ENCODE data around the gene CFAP46.
"Not testable (repeated sequence)": the region's sequence is repeated elsewhere in the genome, so short reads cannot be mapped to it uniquely, and the experiment has no call there.

The CFAP46 gene

DNA sequence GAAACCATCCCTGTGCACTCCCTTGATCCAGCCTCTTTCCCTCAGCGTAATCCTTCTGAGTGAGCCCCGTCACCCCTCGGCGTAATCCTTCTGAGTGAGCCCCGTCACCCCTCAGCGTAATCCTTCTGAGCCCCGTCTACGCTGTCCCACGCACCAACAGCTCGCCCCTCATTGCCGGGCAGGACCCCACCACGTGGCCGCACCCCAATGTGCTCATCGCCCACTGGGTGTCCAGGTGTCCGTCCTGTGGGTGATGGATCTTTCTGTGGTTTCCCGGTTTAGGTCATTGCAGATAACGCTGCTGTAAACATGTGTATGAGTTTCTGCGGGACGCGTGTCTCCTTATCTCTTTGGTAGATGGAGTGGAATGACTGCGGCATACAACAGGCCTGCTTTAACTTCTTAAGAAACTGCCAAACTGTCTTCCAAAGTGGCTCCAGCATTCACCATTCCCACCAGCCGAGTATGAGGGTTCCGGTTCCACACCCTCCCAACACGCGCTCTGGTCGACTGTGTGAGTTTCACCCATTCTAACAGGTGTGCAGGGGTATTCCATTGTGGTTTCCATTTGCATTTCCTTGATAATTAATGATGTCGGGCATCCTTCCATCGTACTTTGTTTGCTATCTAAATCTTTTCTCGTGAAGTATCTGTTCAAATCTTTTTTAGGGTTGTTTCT lies 114.4 kb downstream of the CFAP46 start:
- DNase-seq (ENCODE audit: low read depth, low spot score) = no peak

DNA sequence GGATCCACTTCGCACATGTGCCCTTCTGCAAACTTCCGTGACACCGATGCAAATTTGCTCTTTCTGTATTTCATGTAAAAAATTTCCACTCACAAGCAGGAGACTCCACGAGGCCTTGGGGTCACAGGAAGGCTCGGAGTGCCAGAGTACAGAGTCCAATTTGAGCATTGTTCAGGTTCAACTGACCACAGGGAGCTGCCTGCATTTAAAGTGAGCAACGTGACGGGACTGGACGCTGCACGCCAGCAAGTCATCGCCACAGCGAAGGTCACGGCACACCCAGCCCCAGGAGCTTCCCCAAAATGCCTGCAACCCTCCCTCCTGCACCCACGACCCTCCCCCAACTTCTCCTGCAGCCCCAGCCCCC lies 115.0 kb downstream of the CFAP46 start:
- no peak for DNase-seq (ENCODE audit: low read depth, low spot score)

DNA sequence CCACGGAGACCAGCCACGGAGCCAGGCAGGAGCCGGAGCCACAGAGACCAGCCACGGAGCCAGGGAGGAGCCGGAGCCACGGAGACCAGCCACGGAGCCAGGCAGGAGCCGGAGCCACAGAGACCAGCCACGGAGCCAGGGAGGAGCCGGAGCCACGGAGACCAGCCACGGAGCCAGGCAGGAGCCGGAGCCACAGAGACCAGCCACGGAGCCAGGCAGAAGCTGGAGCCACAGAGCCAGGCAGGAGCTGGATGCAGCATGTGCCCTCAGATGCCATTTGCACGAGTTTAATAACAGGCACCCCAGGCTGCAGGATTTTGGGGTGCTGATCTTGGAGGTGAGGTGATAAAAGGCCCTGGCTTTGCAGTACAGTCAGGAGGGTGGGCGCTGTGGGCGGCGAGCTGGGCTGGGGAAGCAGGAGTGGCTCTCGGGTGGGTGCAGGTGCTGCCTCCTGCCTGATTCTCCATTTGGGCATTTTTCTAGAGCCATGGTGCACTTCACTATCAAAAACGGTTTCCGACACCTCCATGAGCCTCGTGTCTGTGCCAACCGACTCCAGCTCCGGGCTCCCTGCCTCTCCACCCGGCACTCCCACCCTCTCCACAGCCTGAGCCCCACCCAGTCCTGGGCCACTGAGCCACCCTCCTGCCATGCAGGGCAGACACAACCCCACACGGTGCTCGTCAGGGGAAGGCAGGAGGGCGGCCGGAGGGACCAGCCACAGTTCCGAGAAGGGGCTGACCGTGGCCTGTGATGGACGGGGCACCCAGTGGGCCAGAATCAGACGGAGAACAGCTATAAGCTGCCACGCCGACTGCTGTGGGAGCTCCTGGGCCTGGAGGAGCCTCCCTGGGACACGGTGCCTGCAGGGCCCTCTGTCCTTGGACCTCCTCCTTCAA lies 115.6 kb downstream of the CFAP46 start:
- DNase-seq (ENCODE audit: low read depth, low spot score) = no peak

DNA sequence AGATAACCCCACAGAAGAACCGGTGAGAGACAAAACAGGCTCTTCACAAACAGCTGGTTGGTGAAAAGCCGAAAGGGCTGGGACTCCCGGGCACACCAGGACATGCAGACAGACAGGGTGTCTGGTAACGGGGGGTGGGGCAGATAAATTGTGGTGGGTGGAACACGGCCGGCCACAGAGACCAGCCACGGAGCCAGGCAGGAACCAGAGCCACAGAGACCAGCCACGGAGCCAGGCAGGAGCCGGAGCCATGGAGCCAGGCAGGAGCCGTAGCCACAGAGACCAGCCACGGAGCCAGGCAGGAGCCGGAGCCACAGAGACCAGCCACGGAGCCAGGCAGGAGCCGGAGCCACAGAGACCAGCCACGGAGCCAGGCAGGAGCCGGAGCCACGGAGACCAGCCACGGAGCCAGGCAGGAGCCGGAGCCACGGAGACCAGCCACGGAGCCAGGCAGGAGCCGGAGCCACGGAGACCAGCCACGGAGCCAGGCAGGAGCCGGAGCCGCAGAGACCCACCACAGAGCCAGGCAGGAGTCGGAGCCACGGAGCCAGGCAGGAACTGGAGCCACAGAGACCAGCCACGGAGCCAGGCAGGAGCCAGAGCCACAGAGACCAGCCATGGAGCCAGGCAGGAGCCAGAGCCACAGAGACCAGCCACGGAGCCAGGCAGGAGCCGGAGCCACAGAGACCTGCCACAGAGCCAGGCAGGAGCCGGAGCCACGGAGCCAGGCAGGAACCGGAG lies 116.4 kb downstream of the CFAP46 start:
- DNase-seq (ENCODE audit: low read depth, low spot score) = not testable (repeated sequence)

DNA sequence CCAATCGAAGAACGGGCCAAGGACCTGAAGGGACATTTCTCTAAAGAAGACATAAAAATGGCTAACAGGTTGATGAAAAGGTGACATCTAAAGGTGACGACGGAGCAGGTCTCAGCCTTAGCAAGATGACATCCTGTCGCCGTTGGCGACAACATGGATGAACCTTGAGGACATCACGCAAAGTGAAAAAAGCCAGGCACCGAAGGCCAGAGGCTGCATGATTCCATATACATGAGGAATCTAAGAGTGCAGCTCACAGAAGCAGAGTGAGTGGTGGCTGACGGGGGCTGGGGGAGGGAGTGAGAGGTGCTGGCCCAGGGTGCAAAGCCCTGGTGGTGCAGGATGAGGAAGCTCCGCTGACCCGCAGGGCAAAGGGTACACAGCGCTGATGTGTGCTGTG lies 122.3 kb downstream of the CFAP46 start:
- no peak for DNase-seq (ENCODE audit: low read depth, low spot score)

DNA sequence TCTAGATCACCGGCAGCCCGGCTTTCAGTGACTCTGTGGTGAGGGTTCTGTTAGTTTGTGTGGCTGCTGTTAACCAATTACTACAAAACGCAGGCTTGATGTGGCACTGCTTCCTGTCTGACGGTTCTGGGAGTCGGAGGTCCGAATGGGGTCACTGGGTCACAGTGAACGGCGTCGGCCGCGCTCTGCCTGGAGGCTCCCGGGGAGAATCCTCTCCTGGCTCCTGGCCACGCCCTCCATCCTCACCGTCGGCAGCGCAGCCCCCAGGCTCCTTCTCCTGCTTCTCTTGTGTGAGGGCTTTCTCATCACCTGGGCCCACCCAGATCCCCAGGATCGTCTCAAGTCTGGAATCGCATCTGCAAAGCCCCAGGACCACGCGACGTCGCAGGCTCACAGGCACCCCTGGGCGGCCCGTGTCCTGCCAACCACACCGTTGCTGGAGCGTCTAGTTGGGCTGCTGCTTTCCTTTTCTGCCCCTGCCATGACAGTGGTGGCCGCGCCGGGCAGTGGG lies 124.6 kb downstream of the CFAP46 start:
- DNase-seq (ENCODE audit: low read depth, low spot score) = no peak

DNA sequence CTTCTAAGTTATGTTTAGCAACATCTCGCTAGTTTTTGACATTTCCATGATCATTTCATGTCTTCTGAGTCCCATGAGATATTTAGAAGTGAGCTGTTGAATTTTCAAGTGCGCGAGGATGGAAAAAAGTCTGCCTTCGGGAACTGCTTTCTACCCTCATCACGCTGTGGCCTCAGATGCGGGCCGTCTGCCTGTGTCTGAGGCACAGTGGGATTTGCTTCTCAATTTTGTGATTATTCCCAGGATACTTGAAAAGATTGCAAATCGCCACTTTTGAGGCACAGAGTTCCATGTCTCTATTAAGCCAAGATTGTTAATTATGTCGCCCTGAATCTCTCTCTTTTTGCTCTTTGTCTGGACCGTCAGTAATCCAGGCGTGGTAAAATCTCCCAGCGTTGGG lies 125.7 kb downstream of the CFAP46 start:
- DNase-seq (ENCODE audit: low read depth, low spot score) = no peak

DNA sequence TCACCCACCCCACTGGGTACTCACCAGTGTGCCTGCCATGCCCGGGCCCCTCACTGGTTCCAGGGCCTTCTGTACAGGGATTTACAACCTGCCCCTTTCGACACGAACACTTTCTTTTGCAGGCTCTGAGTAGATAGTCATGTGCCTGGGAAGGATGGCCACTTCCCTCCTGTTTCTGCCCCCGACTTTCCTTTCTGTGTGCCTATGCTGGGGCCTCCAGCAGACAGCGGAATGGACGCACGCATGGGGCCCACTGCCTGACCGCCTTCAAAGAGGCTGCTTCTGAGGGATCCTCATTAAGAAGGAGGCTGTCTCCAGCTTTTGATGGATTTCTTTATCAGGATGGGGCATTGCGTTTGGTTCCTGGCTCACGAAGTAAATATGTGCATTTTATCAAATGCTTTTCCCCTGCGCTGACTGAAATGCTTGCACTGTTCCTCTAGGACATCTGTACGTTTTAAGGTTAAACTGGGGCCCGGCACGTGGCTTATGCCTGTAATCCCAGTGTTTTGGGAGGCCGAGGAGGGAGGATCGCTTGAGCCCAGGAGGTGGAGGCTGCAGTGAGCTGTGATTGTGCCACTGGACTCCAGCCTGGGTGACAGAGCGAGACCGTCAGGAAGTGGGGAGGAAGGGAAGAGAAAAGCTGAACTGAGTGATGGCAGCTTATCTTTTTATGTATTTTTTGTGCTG lies 127.1 kb downstream of the CFAP46 start:
- no peak for DNase-seq (ENCODE audit: low read depth, low spot score)

DNA sequence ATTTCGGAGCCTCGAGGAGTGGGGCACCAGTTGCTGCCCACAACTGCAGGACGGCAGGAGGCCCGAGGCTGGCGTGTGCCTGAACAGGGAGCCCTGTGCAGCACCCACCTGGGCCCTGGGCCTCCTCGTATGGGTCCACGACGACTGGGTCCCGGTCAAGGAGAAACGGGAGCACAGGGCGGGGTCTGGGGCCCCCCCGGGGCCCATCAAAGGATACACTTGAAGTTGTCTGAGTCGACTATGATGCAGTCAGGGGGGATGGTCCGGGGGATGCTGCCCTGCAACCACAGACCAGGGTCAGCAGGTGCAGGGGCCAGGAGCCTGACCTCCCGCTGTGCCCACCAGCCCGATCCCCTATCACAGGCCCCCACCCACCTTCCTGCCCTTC lies 127.9 kb downstream of the CFAP46 start:
- no peak for DNase-seq (ENCODE audit: low read depth, low spot score)

DNA sequence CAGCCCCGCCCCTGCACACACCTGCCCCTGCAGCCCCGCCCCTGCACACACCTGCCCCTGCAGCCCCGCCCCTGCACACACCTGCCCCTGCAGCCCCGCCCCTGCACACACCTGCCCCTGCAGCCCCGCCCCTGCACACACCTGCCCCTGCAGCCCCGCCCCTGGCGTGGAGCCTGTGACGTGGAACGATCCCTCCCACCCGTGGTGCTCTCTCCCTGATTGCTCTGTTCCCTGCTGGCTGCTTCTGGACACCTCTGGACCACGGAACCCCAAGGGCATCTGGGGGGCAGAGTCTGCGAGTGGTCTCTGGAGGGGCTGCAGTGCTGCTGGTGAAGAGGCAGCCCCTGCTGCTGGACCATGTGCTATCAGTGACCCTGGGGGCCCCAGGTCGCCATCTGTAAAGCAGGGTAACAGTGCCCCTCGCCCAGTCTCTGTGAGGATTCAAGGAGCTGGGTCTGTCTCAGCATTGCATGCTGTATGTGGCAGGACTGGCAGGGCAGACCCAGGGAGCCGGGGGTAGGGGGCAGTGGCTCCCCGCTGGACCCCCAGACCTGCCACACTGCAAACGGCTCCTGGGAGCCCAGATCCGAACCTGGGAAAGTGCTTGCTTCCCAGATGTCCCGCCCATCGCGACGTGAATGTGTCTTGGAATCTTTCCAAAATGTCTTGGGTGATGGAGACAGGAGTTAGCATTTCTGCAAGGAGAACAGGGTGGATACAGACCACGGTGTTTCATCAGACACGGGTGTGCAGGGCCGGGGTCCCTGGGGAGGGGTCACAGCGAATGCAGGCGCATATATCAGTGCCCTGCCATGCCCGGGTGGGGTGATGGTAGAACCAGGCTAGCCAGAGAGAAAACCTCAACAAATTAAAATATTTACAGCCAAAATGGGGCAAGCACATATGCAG lies 128.6 kb downstream of the CFAP46 start:
- no peak for DNase-seq (ENCODE audit: low read depth, low spot score)

DNA sequence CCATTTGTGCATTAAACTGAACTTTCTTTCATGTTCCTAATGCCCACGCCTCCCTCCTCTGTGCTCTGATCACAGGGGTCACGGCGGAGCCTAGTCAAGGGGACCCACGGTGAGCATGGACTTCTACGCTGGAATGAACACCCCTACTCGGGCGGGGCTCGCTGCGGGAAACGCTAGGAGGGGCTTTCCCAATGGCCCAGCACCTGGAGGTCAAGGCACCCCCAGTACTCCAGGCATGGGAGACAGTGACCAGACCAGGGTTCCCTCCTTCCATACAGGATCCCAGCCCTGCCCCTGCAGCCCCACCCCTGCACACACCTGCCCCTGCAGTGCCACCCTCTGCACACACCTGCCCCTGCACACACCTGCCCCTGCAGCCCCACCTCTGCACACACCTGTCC lies 129.4 kb downstream of the CFAP46 start:
- no peak for DNase-seq (ENCODE audit: low read depth, low spot score)

DNA sequence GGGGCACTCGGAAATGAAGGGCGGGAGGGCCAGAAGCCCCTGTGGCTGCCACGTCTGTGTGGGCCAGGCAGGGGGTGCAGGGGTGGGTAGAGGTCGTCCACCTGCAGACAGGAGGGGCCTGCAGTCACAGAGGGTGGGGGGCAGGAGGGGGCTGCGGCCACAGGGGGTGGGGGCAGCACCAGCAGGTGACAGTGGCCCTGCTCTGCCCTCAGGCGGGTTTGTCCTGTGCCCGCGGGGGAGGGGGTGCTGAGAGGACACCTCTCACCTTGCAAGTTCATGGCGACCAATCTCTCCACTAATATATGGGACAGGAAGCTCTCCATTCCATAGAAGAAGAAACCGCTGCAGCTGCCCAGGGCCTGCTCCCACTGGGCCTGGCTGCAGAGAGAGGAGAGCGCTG lies 129.8 kb downstream of the CFAP46 start:
- DNase-seq (ENCODE audit: low read depth, low spot score) = no peak

DNA sequence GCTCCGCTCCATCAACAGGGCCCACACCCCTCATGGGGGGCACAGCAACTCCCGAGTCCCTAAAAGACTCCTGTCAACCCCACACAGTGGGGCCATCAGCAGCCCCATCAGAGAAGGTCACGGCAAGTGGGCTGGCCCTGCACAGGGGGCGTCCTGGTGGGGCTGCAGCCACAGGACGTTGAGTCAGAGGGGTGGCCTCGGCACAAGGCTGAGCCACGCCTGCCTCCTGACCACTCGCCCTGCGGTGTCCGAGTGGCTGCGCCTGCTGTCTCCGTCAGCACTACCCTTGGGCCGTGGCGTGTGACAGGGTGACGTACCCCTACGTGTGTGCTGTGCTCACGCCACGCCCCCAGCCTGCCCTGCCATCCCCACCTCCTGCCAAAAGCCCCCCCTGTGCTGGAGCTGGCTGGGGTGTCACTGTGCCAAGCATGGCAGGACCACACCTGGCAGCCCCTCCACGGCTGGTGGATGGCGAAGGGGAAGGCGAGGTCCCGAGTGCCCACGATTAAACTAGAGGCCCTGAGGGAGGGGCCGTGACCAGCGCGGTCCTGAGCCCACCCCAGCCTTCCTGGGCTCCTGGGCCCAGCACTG lies 130.4 kb downstream of the CFAP46 start:
- DNase-seq (ENCODE audit: low read depth, low spot score) = no peak

DNA sequence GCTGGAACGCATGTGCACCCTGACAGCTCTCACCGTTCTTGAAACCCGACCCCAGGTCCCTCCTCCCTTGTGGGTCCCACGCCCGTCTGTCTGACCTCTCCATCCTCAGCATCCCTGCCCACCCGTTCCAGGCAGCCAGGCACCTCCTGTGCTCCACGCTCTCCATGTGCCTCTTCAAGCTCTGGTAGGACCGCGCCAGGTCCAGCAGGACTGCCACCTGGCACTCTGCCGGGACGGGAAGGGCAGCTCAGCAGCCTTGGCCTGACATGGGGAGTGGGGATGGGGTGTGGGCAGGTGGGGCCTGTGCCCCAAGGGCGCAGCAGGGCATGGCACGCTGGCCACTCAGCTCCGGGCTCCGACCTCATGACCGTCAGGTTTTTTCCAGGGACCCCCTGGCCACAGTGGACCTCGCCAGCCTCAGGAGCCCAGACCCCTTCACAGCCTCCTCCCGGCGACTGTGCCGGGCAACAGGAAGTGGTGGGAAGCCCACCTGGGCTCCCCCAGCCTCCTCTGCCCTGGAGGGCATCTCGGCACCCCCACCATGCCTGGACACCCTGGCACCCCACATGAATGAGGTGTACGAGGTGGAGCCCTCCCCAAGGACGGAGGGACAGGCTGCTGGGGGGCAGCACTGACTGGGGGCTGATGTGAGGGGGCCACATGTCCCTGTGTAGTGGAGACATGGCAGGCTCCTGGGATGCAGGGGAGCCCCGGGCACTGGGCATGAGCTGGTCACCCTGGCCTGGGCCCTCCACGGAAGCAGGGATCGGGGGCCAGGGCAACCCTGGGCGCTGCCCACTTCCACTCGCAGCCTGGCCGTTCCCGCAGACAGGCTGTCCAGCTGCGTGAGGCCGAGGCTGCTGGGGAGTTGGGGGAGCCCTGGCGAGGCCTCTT lies 131.3 kb downstream of the CFAP46 start:
- DNase-seq (ENCODE audit: low read depth, low spot score) = no peak

DNA sequence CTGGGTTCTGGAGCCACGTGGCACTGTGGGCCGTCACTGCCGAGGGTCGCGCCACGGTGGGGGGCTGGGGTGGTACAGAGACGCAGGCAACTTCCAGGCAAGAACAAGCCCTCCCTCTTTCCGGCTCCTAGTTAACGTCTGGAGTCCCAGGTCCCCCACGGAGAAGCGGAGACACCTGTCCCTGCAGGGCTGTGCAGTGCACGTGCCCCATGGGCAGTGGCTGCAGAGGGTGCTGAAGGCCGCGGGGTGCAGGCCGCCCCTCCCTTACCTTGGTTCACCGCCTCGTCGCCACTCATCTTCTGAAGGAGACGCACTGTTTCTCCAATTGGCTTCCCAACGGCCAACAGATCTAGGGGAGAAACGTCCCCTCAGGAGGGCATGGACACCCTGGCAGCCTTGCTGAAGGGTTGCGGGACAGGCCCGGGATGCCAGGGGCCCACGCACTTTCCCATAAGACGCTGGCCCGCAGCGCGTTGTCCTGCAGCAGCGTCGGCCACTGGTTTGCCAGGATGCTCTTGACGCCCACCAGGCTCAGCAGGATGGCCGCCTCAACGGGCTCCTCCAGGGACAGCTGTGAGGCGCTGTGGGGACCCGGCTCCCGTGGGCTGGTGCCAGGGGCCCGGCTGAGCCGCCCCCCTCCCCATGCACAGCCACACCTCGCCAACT lies 132.1 kb downstream of the CFAP46 start:
- no peak for DNase-seq (ENCODE audit: low read depth, low spot score)

DNA sequence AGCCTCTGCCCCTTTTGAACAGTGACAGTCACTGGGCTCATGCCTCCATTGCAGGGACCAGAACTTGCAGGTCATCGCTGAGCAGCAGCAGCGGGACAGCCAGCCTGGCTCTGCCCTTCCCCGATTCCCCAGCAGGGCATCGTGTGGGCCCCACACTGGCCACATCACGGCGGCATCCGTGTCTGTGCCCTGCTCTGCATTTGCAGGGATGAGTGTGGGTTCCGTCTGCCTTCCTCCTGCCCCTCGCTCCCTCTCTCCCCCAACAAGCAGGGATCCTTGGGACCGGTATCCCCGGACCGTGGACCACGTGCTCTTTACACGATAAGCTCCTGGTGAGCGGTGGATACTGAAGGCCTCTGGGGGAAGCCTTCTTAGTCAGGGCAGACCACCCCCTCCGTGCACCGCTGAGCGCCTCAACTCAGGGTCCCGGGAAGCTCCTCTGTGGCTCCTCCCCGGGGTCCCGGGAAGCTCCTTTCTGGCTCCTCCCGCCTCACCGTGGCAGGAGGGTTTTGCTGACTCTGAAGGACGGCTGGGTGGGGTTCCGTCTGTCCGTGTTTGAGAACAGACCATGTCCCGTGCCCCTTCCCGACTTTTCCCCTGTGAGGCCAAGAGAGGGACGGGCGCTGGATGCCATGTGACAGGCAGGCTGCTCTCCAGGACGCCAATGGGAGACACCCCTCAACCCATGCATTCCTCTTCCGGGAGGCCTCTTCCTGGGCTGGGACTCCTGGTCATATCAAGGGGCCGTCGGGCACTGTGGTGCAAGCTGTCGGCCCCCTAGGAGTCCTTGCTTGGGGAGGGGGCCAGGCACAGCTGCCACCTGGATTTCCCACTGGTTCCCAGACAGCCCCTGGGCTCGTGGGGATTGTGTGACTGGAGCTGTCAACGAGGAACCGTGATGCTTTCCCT lies 132.9 kb downstream of the CFAP46 start:
- no peak for DNase-seq (ENCODE audit: low read depth, low spot score)

DNA sequence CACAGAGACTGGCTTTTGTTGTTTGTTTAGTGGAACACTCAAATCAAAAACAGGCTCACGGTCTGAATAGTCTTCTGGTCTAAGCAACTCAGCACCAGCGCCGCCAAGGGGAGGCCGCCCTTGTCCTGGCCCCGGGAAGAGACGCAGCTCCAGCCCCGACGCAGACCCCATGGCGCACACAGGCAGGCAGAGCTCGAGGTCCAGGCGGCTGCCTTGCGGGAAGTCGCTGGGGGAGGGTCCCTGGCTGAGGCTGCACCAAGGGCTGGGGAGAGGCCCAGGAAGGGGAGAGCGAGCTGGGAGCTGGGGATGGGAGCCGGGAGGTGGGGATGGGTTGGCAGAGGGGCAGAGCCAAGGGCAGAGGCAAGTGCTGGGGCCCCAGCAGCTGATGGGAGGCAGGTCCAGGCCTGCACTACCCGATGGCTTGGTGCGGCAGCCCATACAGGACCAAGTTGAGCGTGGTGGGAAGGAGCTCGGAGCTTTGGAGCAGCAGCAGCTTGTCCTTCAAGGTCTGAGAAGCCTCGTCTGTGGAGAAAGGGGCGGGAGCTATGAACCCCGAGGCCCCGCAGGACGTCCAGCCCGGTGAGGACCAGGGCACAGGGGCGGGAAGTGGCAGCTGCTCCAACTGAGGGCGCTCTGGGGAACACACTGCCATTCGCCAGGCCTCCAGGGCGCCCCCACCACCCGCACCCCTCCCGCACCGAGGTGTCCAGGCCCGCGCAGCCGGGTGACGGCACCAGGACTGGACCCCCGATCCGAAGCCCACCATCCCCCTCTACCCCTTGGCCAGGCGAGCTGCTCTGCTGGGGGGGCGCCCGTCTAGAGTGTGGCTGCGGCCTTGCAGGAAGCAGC lies 133.8 kb downstream of the CFAP46 start:
- DNase-seq (ENCODE audit: low read depth, low spot score) = no peak

All from iPS DF 19.7 (cell line).